Stimulated activated effector memory CD8-positive, alpha-beta T cell treated with anti-CD3 and anti-CD28 coated beads, Interleukin-12 subunit alpha, Interleukin-12 subunit beta, amount 100 ng/mL, for 72 hours (primary cell): ENCODE results near the gene RHEX.
A peak's percentile ranks its signal among the peaks of the same experiment; 100 is the strongest.

Experiments used
- ATAC-seq: fragments of 150-1000 bp; cut with Tn5 transposase; 2 replicates; pipeline ENCODE4 v1.10.0; 2021
- DNase-seq, 2 donors: peaks; one replicate each; pipeline ENCODE4 v3.0.0; 2021 to 2022; ENCODE audit warnings: low spot score in 2 of 2
- H3K27ac Mint-ChIP-seq: one replicate; pipeline ENCODE4 v1.8.0; 2022; ENCODE audit warnings: mild to moderate bottlenecking, mixed read lengths
- H3K36me3 Mint-ChIP-seq: one replicate; pipeline ENCODE4 v1.8.0; 2022; ENCODE audit warnings: mild to moderate bottlenecking, mixed read lengths
- H3K4me1 Mint-ChIP-seq: one replicate; pipeline ENCODE4 v1.8.0; 2022; ENCODE audit warnings: mixed read lengths
- H3K4me3 Mint-ChIP-seq: one replicate; pipeline ENCODE4 v1.8.0; 2022; ENCODE audit warnings: mild to moderate bottlenecking, mixed read lengths
- H3K9me3 Mint-ChIP-seq: one replicate; pipeline ENCODE4 v1.8.0; 2022; ENCODE audit warnings: mixed read lengths

Gene RHEX

DNA sequence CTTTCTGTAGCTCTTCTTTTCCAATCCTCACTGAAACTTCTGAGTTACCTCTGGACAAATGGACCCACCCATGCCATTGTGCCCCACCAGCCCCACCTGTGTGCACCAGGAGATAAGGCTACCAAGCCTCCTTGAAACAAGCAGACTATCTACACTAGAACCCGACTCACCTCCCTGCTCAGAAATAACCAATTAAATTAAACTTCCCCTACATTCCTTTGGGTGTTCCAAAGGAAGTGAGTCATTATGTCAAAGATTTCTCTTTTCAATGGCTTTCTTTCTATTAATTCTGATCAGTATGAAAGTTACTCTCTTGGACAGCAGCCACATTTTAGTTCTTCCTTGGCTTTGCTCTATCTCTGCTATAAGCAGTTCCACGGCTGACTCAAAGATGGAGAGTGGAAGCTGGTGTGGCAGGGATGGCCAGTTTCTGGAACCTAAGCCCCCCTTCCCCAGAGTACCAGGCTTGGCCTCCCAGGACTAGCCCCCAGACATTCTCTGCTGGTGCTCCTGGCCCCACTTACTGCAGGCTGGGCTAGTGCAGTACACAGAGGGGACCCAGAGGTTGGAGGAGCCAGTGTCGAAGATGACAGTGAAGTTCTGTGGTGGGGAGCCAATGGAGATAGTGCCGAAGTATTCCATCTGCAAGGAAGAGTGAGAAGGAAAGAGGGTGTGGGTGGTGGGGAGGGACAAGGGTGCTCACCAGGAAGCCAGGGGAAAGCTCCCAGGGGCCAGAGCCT, 31.2 kb upstream of the RHEX start:
- Mint-ChIP-seq H3K27ac (no peak overlapping the region), H3K4me1 (peaks cover 7% of the 10 kb centered on the region), H3K36me3 (no peaks in the 10 kb centered on the region), H3K4me3 (no peak overlapping the region), H3K9me3 (no peaks in the 10 kb centered on the region)
- ATAC-seq = no peak
- no peak for DNase-seq

- ATAC-seq = no peak
- no peak overlapping the region for H3K4me3 Mint-ChIP-seq
- DNase-seq = no peak
- H3K36me3 Mint-ChIP-seq = no peaks in the 10 kb centered on the region
- no peak overlapping the region for H3K27ac Mint-ChIP-seq
- H3K9me3 Mint-ChIP-seq = no peaks in the 10 kb centered on the region
- H3K4me1 Mint-ChIP-seq = peaks cover 7% of the 10 kb centered on the region
Measured at GRCh38 chr1:206022766-206023165, 30.2 kb upstream of the RHEX start.

DNA sequence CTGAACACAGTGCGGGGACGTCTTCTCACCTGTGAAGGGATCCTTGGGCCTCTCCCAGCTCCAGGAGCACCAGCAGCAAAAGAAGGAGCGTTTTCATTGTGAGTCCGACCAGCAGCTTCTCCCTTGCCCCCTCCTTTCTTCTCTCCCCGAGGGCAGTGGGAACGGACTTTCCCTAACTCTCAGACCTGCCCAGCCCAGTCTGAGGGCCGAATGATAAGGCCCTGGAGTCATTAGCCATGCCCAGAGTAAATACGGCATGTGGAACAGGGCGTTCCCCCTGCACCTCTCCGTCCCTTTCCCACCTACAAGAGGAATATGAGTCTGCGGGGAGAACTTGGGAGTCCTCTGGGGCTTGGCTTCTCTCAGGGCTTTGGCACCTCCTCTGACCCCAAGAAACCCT, 29.3 kb upstream of the RHEX start, which contains the start of gene CTSE:
Gene CTSE, minus strand, starts transcription at position 201 of the 400 bp plus-strand sequence. Its CDS starts 104 bp downstream, at position 97.
- H3K27ac Mint-ChIP-seq = no peak within 1 kb of the TSS
- ATAC-seq = no peak

DNA sequence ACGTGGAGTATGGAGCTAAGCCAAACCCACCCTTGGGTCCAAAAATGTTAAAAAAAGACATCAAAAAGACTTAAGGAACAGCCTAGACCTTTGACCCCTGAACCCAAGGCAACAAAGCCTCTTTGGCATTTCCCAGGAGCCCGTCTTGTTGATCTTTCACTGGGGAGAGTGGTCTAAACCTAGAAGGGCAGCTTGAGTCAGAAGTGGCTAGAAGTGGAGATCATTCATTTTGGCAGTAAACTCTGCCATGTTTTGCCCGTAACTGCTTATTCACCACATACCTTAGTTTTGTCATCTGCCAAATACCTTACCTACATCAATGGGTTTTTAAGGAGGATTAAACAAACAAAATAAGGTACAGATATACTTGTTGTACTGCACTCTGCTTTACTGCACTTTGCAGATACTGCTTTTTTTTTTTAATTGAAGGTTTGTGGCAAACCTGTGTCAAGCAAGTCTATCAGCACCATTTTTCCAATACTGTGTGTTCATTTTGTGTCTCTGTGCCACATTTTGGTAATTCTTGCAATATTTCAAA, 27.6 kb upstream of the RHEX start:
- no peak overlapping the region for H3K27ac Mint-ChIP-seq
- no peak for ATAC-seq
- H3K4me3 Mint-ChIP-seq = no peak overlapping the region
- no peak for DNase-seq
- H3K4me1 Mint-ChIP-seq = peaks cover 7% of the 10 kb centered on the region
- H3K36me3 Mint-ChIP-seq = no peaks in the 10 kb centered on the region
- no peaks in the 10 kb centered on the region for H3K9me3 Mint-ChIP-seq

More for the DNA sequence above, 29.3 kb upstream of the RHEX start, which contains the start of gene CTSE:
- H3K9me3 Mint-ChIP-seq = no peaks in the 10 kb centered on the region
- no peak for DNase-seq
- no peak within 1 kb of the TSS for H3K4me3 Mint-ChIP-seq
- H3K36me3 Mint-ChIP-seq = no peaks in the 10 kb centered on the region
- H3K4me1 Mint-ChIP-seq = peaks cover 7% of the 10 kb centered on the region

DNA sequence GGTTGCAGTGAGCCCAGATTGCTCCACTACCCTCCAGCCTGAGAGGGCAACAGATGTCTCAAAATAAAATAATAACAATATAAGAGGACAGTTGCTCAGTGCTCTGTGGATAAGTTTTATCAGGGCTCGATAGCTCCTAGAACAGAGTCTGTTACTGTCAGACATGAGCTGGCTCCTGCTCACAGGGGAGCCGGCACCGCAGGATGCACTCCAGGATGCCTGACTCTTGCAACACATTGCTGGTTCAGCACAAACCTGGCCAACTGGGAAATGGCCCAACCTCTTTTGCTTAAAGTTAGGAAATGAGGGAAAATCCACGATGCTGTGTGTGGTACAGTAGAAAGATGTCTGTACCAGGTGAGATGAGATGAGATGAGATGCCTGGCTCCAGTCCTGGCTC, 23.5 kb upstream of the RHEX start:
- ATAC-seq (no peak), DNase-seq (no peak)
- H3K4me1 Mint-ChIP-seq = no peaks in the 10 kb centered on the region

GRCh38 chr1:206030191-206030590, 22.8 kb upstream of the RHEX start:
- H3K27ac Mint-ChIP-seq = no peak overlapping the region
- no peaks in the 10 kb centered on the region for H3K9me3 Mint-ChIP-seq
- H3K4me1 Mint-ChIP-seq = peaks cover 5% of the 10 kb centered on the region
- H3K36me3 Mint-ChIP-seq = no peaks in the 10 kb centered on the region
- DNase-seq (no peak), ATAC-seq (no peak)
- no peak overlapping the region for H3K4me3 Mint-ChIP-seq

More for the DNA sequence above, 23.5 kb upstream of the RHEX start:
- H3K4me3 Mint-ChIP-seq = no peak overlapping the region
- no peak overlapping the region for H3K27ac Mint-ChIP-seq
- no peaks in the 10 kb centered on the region for H3K36me3 Mint-ChIP-seq
- no peaks in the 10 kb centered on the region for H3K9me3 Mint-ChIP-seq

DNA sequence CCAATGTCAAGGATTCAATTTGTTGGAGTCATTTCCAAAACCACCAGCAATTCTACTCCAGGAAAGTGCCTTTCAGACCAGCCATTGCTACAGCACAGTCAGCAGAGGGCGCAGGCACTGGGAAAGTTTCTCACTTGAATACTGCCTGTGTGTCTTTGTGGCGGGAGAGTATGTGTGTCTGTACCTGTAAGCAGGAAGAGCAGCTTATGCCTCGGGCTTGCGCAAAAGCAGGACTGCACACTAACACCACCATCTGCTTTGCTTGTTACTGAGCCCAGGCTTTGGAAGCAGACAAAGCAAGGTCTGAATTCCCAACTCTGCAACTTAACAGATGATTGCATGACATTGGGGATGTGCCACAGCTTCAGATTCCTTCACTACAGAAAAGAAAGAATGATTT, 22.3 kb upstream of the RHEX start:
- no peaks in the 10 kb centered on the region for H3K36me3 Mint-ChIP-seq
- no peak overlapping the region for H3K27ac Mint-ChIP-seq
- ATAC-seq (peak; percentile 84), DNase-seq (peak; percentile 26 to 69)
- no peak overlapping the region for H3K4me3 Mint-ChIP-seq
- H3K9me3 Mint-ChIP-seq = no peaks in the 10 kb centered on the region
- H3K4me1 Mint-ChIP-seq = peaks cover 7% of the 10 kb centered on the region

- Mint-ChIP-seq H3K36me3 (no peaks in the 10 kb centered on the region), H3K27ac (no peak overlapping the region), H3K4me3 (no peak overlapping the region), H3K9me3 (no peaks in the 10 kb centered on the region), H3K4me1 (peaks cover 7% of the 10 kb centered on the region)
- DNase-seq (no peak), ATAC-seq (no peak)
Measured at GRCh38 chr1:206032380-206033140, 20.4 kb upstream of the RHEX start.

DNA sequence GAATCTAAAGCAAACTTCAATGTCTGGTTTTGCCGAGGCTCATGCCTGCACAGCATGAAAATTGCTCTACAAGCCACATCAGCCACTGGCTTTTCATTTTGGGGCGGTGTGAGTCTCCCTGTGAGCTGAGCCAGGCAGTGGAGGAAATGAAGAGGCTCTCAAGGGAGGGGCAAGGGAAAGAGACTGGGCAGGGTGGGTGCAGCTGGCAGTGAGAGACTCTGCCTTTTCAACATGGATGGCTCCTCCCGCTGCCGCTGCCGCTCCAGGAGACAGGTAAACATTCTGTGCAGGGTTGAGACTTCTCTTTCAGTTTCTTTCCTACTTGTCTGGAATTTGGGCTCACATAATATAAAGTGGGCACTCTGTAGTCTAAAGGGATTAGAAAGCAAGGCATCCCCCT, 17.9 kb upstream of the RHEX start:
- no peaks in the 10 kb centered on the region for H3K9me3 Mint-ChIP-seq
- H3K36me3 Mint-ChIP-seq = peaks cover 4% of the 10 kb centered on the region
- peak; percentile 57 for ATAC-seq
- H3K4me3 Mint-ChIP-seq = peak overlapping the region; percentile 41
- H3K27ac Mint-ChIP-seq = no peak overlapping the region
- peaks cover 20% of the 10 kb centered on the region for H3K4me1 Mint-ChIP-seq
- no peak for DNase-seq

DNA sequence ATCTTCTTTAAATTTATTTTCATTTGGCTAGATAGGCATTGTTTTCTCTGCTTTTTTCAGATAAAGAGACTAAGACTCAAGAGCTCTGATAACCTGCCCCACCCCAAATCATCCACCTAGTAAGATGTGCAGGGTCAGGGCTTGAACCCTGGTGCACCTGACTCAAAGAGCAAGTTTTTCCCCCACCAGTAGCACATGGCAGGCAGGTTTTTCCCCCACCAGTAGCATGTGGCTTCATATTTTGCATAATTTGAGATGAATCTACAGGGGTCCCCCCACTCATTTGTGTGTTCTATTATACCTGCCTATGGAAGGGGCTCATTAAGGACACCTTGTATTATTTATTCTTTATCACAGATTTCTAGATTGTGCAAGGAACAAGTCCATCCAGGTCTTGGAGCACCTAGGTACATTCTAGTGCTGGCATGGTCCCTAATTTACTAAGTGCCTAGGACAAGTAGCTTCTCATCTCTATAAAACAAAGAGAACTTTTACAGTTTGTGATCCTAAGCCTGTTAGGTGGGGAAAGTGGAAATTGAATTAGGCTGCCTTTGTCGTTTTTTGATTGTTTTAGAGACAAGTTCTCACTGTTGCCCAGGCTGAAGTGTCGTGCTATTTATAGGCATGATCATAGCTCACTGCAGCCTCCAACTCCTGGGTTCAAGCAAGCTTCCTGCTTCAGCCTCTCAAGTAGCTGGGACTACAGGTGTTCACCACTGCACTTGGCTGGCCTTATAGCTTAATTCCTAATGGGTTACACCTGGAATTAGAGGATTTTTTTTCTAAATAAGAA, 16.1 kb upstream of the RHEX start:
- H3K36me3 Mint-ChIP-seq = peaks cover 5% of the 10 kb centered on the region
- no peak overlapping the region for H3K4me3 Mint-ChIP-seq
- no peaks in the 10 kb centered on the region for H3K9me3 Mint-ChIP-seq
- H3K27ac Mint-ChIP-seq = no peak overlapping the region
- peaks cover 27% of the 10 kb centered on the region for H3K4me1 Mint-ChIP-seq
- peak; percentile 44 for ATAC-seq
- no peak for DNase-seq

DNA sequence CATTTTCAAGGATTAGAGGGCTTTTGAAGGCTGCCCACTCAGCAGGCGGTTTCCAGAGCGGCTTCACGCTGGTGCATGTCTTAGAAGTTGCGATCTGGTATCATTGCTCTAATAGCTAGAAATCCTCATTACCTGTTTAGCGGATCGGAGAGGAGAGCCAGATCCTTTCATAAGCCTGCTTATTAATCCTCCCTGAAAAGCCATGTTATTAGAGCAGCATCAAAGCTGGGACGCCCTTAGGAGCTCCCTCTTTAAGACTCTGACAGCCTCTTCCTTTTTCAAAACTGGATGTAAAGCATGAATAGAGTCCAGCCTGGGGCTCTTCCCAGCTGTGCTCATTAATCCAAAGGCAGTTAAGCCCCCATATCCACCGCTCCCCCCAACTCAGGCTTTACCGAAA, 15.4 kb upstream of the RHEX start:
- peaks cover 5% of the 10 kb centered on the region for H3K36me3 Mint-ChIP-seq
- no peak for ATAC-seq
- H3K27ac Mint-ChIP-seq = no peak overlapping the region
- no peak overlapping the region for H3K4me3 Mint-ChIP-seq
- peaks cover 27% of the 10 kb centered on the region for H3K4me1 Mint-ChIP-seq
- no peaks in the 10 kb centered on the region for H3K9me3 Mint-ChIP-seq
- DNase-seq = no peak

GRCh38 chr1:206039046-206039973, 13.7 kb upstream of the RHEX start:
- Mint-ChIP-seq H3K27ac (peak overlapping the region; percentile 77), H3K4me3 (peak overlapping the region; percentile 23), H3K4me1 (peaks cover 27% of the 10 kb centered on the region), H3K36me3 (peaks cover 5% of the 10 kb centered on the region), H3K9me3 (no peaks in the 10 kb centered on the region)
- DNase-seq = peak in 1 of 2 donors; percentile 36
- peak; percentile 38 for ATAC-seq

DNA sequence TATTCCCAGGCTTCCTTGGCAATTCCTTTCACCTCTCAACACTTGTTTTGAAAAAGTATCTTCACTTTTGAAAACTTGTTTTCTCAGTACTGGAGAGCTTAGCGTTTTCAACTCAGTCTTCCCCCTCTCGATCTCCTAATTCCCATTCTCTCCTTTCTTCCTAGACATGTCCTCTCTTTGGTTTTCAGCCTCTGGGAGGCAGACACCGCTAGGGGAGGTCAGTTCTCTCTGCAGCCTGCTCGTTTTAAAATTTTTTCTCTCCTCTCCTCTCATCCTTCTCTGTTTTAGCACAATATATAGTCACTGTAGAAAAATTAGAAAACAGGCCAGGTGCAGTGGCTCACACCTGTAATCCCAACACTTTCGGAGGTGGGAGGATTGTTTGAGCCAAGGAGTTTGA, 12.6 kb upstream of the RHEX start:
- H3K9me3 Mint-ChIP-seq = no peaks in the 10 kb centered on the region
- H3K27ac Mint-ChIP-seq = no peak overlapping the region
- ATAC-seq (no peak), DNase-seq (peak in 1 of 2 donors; percentile 8)
- peaks cover 21% of the 10 kb centered on the region for H3K4me1 Mint-ChIP-seq
- peaks cover 5% of the 10 kb centered on the region for H3K36me3 Mint-ChIP-seq
- H3K4me3 Mint-ChIP-seq = peak overlapping the region; percentile 23

- Mint-ChIP-seq H3K9me3 (no peaks in the 10 kb centered on the region), H3K27ac (no peak overlapping the region), H3K36me3 (peaks cover 5% of the 10 kb centered on the region), H3K4me3 (no peak overlapping the region), H3K4me1 (peaks cover 21% of the 10 kb centered on the region)
- DNase-seq = no peak
- ATAC-seq = peak; percentile 55
Measured at GRCh38 chr1:206041640-206042039, 11.3 kb upstream of the RHEX start.
